Spleen (tissue), 7 donors: ENCODE data around the gene CCN5.

Source experiments
- POLR2A ChIP-seq, 3 donors: fragments of 450-650 bp; IDR thresholded peaks; one replicate each; pipeline ENCODE4 v1.5.1; 2017; ENCODE audit warnings: antibody characterized with exemption in 3 of 3, mild to moderate bottlenecking in 1 of 3
- POLR2AphosphoS5 ChIP-seq, 3 donors: sonication (generic); formaldehyde crosslinking; IDR thresholded peaks; one replicate each; pipeline ENCODE4 v1.5.1; 2017; ENCODE audit warnings: antibody characterized with exemption in 3 of 3
- TF ChIP-seq, protein P1 (sequence below), 11 experiments: fragments of 200-600 bp in 7 of 11; fragments of 450-650 bp in 4 of 11; sonication (generic) in 4 of 11; IDR thresholded peaks in 8 of 11; conservative IDR thresholded peaks in 3 of 11; 1 replicate in 7 of 11; 2 replicates in 4 of 11; pipeline versions ENCODE4 v1.4.0 to v1.8.0; 2016 to 2021; ENCODE audit warnings: antibody characterized with exemption in 11 of 11, inconsistent platforms in 4 of 11, mild to moderate bottlenecking in 1 of 11
- donor health status: DM: no; HTN: no; CAD: no; lungs with moderate emphysema.
- donor health status: DM: no; HTN: no; CAD: no.
- donor health status: DM: no; HTN: no; CAD: no.

DNA sequence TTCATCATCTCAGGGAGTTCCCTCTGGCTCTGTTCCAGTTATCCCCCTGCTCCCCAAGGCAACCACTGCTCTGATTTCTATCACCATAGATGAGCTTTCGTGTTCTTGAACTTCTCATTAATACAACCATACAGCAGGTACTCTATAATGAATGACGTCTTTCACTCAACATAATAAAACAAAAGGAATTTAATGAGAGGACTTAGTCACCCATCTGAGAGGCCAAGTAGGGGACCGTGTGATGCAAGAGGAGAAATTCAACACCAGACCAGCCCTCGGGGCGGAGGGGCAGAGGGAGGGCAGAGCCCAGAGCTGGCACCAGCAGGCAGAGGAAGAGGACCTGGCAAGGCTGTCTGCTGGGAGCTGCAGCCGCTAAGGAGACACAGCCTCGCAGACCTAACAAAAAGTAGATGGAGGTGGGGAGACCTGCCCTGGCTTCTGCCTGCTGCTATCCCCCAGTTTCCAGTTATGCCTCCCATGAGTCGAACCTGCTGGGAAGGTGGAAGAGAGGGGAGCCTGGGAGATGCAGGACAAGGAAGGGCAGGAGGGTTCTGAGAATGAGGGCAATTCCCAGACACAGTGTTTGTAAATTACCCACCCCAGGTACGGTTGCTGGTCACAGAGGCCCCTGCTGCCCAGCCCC is 13.8 kb downstream of the CCN5 start:
- TF ChIP-seq, protein P1, sequence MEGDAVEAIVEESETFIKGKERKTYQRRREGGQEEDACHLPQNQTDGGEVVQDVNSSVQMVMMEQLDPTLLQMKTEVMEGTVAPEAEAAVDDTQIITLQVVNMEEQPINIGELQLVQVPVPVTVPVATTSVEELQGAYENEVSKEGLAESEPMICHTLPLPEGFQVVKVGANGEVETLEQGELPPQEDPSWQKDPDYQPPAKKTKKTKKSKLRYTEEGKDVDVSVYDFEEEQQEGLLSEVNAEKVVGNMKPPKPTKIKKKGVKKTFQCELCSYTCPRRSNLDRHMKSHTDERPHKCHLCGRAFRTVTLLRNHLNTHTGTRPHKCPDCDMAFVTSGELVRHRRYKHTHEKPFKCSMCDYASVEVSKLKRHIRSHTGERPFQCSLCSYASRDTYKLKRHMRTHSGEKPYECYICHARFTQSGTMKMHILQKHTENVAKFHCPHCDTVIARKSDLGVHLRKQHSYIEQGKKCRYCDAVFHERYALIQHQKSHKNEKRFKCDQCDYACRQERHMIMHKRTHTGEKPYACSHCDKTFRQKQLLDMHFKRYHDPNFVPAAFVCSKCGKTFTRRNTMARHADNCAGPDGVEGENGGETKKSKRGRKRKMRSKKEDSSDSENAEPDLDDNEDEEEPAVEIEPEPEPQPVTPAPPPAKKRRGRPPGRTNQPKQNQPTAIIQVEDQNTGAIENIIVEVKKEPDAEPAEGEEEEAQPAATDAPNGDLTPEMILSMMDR (IDR thresholded peaks at IDR 0.05 in 8 of 11, conservative IDR thresholded peaks at IDR 0.05 in 3 of 11), result no peak
- TF ChIP-seq POLR2AphosphoS5 (IDR thresholded peaks at IDR 0.05) (no peak), POLR2A (IDR thresholded peaks at IDR 0.05) (no peak)
